ENCODE data around the gene SEC11C. TPM values are rescaled to one million over a fixed set of nuclear protein-coding genes. Genes with fewer than 3 reads are reported as not detected.

SEC11C gene
- 10 to 100 TPM; 19.3 to 36.8 (median 32.6) TPM for total RNA-seq
- 25.3 TPM for polyA plus RNA-seq
- long read RNA-seq, donor 1, transcript SEC11C-204 (6 exons, 1,202 nt): major isoform, 18 of 21 reads
- long read RNA-seq, donor 1, partial matches to known transcripts: 0 of 21 reads
- long read RNA-seq, donor 1, other reads (novel, unspliced or antisense): 2 of 21 reads
- long read RNA-seq, donor 2, transcript SEC11C-204 (6 exons, 1,202 nt): major isoform, 16 of 21 reads
- long read RNA-seq, donor 2, partial matches to known transcripts: 0 of 21 reads
- long read RNA-seq, donor 2, other reads (novel, unspliced or antisense): 2 of 21 reads
- long read RNA-seq, donor 3, transcript SEC11C-204 (6 exons, 1,202 nt): major isoform, 13 of 14 reads
- long read RNA-seq, donor 3, partial matches to known transcripts: 0 of 14 reads
- long read RNA-seq, donor 3, other reads (novel, unspliced or antisense): 1 of 14 reads
- long read RNA-seq, donor 4, transcript SEC11C-204 (6 exons, 1,202 nt): major isoform, 6 of 6 reads
- long read RNA-seq, donor 4, partial matches to known transcripts: 0 of 6 reads
- long read RNA-seq, donor 4, other reads (novel, unspliced or antisense): 0 of 6 reads

DNA sequence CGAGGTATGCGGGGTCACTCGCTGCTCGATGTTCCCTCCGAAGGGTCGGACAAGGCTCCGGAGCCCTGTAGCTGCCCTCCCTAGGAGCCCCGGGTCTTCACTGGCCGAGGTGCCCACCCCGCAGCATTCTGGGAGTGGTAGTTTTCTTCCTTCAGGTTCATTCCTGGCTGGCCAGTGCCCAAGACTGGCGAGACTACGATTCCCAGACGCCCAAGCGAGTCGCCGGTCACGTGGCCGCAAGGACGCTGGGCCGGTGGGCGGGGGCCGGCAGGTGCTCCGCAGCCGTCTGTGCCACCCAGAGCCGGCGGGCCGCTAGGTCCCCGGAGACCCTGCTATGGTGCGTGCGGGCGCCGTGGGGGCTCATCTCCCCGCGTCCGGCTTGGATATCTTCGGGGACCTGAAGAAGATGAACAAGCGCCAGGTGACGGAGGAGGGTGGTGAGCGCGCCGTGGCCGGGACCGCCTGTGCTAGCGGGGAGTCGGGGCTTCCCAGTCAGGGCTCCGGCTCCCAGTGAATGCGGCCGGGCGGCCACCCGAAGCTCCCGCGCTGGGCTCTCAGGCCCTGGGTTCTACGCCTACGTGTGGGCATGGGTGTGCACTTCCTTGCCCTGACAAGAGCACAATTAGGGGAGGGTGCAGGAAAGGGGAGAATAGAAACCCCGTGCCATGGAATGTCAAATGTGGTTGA, at the start of gene SEC11C:
Gene SEC11C, plus strand, starts transcription at position 270 of the 687 bp plus-strand sequence. Its CDS starts 65 bp downstream, at position 335.
- ATAC-seq (peak; percentile 99), DNase-seq (peak; percentile 97 to 99 (median 98))
- peak within 1 kb of the TSS; percentile 71 for H3K4me3 ChIP-seq (ENCODE audit: low read length)
- H3K27me3 ChIP-seq (ENCODE audit: control insufficient read depth, insufficient read depth): no peaks in the 10 kb centered on the region
- H3K27ac ChIP-seq (ENCODE audit: low read length): peak within 1 kb of the TSS; percentile 88
- WGBS: under 1% methylated on average over 55 of the region's 55 CpGs
- intact Hi-C loops (cut with DNase I): no loop called here
- no peaks in the 10 kb centered on the region for H3K9me3 ChIP-seq (ENCODE audit: control insufficient read depth, low read length)
- H3K4me1 ChIP-seq (ENCODE audit: control insufficient read depth, insufficient read depth, low read length): no peaks in the 10 kb centered on the region

DNA sequence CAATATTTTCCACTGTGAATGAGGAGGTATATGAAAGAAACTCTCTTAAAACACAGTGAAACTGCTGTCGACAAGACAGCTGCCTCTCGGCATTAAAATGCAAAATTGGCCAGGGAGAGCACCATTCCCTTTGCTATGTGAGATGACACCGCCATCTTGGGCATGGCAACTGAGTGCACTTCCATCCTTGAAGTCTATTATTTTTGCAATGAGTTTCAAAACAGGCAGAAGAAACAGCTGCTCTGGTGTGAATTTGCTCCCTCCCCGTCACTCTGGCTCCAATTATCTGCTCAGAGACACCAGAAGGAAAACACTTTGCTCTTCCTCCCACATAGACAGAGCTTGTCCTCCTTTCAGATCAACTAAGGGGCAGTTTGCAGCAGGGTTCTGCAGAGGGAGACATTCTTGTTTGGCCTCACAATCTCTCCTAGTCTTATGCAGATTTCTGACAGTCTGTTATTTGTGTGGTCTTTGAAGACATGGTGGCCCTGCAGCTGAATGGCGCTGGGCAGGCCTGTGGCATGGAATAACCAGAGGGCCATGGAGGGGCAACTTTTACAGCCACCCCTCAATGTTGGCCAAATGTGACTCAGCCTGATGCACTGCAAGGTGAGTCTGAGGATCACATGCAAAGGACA, 48.6 kb upstream of the SEC11C start:
- Histone ChIP-seq H3K27ac (ENCODE audit: low read length) (no peak overlapping the region), H3K4me1 (ENCODE audit: control insufficient read depth, insufficient read depth, low read length) (no peaks in the 10 kb centered on the region), H3K9me3 (ENCODE audit: control insufficient read depth, low read length) (no peaks in the 10 kb centered on the region), H3K27me3 (ENCODE audit: control insufficient read depth, insufficient read depth) (no peaks in the 10 kb centered on the region), H3K4me3 (ENCODE audit: low read length) (no peak overlapping the region)
- WGBS: 81% methylated on average over 5 of the region's 5 CpGs
- intact Hi-C loops (cut with DNase I): no loop called here
- DNase-seq: no peak
- ATAC-seq: no peak

DNA sequence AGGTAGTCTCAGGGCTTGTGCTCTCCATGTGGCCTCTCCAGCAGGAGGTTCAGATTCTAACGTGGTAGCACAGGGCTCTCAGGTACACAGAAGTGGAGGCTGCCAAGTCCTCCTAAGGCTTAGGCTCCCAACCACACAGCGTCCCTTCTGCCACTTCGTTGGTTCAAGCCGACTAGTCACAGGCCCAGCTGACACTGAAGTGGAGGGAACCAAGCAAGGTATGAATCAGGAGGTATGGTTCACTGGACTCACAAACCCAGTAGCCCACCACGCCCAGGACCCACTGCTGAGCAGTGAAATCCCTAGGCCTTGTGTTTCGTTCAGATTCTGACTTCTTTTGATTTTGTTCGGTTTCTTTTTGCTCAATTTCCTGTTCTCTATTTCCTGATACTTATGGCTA, 46.0 kb upstream of the SEC11C start:
- Histone ChIP-seq H3K4me1 (ENCODE audit: control insufficient read depth, insufficient read depth, low read length) (no peaks in the 10 kb centered on the region), H3K9me3 (ENCODE audit: control insufficient read depth, low read length) (no peaks in the 10 kb centered on the region), H3K27ac (ENCODE audit: low read length) (no peak overlapping the region), H3K4me3 (ENCODE audit: low read length) (no peak overlapping the region), H3K27me3 (ENCODE audit: control insufficient read depth, insufficient read depth) (no peaks in the 10 kb centered on the region)
- 85% methylated on average over 7 of the region's 7 CpGs for WGBS
- intact Hi-C loops (cut with DNase I): no loop called here
- ATAC-seq: no peak
- DNase-seq: no peak

DNA sequence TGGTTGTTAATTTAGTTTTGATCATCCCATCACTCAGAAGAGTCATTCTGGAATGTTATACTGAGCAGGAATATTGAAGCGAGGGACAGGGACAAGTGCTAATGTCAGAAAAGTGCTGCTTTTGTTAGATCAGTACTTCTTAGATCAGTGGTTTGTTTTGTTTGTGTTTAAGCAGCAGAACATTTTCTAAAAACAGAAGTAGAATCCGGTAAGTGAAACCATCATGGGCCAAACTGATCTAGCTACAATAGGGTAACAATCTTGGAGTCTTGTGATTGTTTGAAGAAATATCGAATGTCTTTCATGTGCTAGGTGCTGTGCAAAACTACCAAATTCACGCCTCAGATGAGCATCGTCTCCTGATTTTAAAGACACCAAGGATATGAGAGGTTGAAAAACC, 45.1 kb upstream of the SEC11C start:
- 92% methylated on average over 5 of the region's 5 CpGs for WGBS
- intact Hi-C loops (cut with DNase I): no loop called here
- Histone ChIP-seq H3K4me1 (ENCODE audit: control insufficient read depth, insufficient read depth, low read length) (no peaks in the 10 kb centered on the region), H3K27ac (ENCODE audit: low read length) (no peak overlapping the region), H3K4me3 (ENCODE audit: low read length) (no peak overlapping the region), H3K9me3 (ENCODE audit: control insufficient read depth, low read length) (no peaks in the 10 kb centered on the region), H3K27me3 (ENCODE audit: control insufficient read depth, insufficient read depth) (no peaks in the 10 kb centered on the region)
- ATAC-seq (no peak), DNase-seq (no peak)

DNA sequence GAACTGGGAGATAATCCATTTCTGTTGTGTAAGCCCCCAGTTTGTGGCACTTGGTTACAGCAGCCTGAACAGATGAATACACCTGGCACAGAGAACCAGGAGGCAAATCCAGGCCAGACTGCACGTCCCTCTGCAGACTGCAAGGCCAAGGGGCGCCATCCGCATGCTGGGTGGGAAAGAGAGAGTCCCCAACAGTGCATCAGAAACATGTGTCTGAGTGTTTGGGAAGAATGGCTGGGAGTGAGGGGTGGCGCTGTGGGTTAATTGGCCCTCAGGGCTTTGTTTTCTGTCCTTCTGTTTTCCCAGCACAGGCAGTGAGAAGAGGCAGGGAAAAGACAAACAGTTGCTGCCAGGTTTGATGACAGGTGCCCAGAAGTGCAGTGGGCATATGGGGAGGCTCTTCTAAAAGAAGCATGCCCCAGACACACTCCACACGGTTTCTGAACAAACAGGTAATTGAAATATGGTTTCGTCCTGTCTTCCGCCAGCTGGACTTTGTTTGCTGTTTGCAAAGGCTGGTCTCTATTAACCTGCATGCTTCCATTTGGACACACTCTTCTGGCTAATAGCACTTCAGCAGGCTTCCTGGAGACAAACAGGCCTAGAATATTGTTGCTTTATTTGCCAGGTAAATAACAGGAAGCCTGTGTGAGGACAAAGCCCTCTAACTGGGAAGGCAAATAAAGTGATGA, 43.4 kb upstream of the SEC11C start:
- 84% methylated on average over 7 of the region's 7 CpGs for WGBS
- Histone ChIP-seq H3K9me3 (ENCODE audit: control insufficient read depth, low read length) (no peaks in the 10 kb centered on the region), H3K4me1 (ENCODE audit: control insufficient read depth, insufficient read depth, low read length) (no peaks in the 10 kb centered on the region), H3K27me3 (ENCODE audit: control insufficient read depth, insufficient read depth) (no peaks in the 10 kb centered on the region), H3K27ac (ENCODE audit: low read length) (no peak overlapping the region), H3K4me3 (ENCODE audit: low read length) (no peak overlapping the region)
- ATAC-seq (no peak), DNase-seq (no peak)
- intact Hi-C loops (cut with DNase I): no loop called here

DNA sequence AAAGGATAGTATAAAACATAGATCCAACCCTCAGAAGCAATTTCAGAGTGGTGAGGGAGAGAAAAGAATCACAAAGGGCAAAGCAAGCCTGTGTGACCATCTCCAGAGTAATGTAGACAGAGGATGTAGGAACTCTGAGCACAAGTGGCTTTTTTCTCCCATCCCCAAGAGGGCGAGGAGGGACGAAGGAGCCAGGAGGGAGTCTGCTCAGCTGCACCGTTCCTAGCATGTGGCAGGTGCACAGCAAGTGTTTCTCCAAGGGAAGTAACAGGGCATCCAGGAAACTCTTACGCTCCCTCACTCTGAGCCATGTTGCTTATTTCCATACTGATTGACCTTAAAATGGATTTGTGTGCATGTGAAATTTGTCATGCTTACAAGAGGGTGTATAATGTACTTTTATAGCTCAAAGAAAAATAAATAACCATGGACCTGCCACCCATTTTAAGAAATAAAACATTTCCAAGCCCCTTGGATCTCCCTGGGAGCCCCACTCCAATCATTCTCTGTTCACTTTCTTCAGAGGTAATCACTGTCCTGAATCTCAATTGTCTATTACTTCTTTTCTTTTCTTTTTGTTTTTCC, 37.8 kb upstream of the SEC11C start:
- Histone ChIP-seq H3K4me1 (ENCODE audit: control insufficient read depth, insufficient read depth, low read length) (no peaks in the 10 kb centered on the region), H3K27me3 (ENCODE audit: control insufficient read depth, insufficient read depth) (no peaks in the 10 kb centered on the region), H3K9me3 (ENCODE audit: control insufficient read depth, low read length) (no peaks in the 10 kb centered on the region), H3K27ac (ENCODE audit: low read length) (no peak overlapping the region), H3K4me3 (ENCODE audit: low read length) (no peak overlapping the region)
- 34% methylated on average over 4 of the region's 4 CpGs for WGBS
- intact Hi-C loops (cut with DNase I): no loop called here
- DNase-seq (no peak), ATAC-seq (no peak)

DNA sequence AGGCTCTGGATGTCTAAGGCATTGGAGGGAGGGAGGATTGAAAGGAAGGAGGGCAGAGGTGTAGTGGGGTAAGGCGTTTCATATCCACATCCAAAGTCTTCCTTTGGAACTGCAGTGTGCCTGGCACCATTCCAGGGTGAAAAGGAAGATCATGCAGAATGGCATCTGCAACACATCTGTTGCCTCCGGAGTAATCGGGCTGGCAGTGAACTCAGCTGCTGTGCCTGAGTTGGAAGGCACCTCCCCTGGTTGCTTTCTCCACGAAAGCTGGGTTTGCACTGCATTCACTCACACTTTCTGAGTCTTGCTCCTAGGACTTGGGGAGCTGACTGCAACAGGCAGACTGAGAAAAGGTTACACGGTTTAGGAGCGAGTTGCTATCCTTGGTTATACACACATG, 30.3 kb upstream of the SEC11C start:
- DNase-seq (no peak), ATAC-seq (no peak)
- WGBS: 37% methylated on average over 6 of the region's 6 CpGs
- intact Hi-C loops (cut with DNase I): no loop called here
- Histone ChIP-seq H3K27me3 (ENCODE audit: control insufficient read depth, insufficient read depth) (peaks cover 4% of the 10 kb centered on the region), H3K27ac (ENCODE audit: low read length) (no peak overlapping the region), H3K9me3 (ENCODE audit: control insufficient read depth, low read length) (no peaks in the 10 kb centered on the region), H3K4me3 (ENCODE audit: low read length) (no peak overlapping the region), H3K4me1 (ENCODE audit: control insufficient read depth, insufficient read depth, low read length) (no peaks in the 10 kb centered on the region)

DNA sequence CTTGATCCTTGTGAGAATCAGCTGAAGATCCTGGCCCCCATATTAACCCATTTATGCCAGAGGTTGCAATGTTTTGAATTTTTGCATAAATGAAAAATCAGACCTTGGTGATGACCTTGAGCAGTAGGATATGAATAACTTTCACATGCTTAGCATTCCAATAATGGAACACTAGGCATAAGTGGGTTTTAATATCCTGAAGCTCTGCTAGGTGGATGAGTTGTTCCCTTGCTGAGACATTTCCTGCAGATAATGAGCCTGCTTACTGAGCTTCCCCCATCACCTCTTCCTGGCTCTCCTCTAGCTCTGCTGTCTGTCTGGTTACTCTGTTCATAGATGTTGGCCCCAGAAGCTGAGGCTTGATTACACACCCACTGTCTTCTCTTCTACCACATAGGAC, 25.5 kb upstream of the SEC11C start:
- ATAC-seq: no peak
- no peak overlapping the region for H3K27ac ChIP-seq (ENCODE audit: low read length)
- H3K4me1 ChIP-seq (ENCODE audit: control insufficient read depth, insufficient read depth, low read length): no peaks in the 10 kb centered on the region
- peaks cover 4% of the 10 kb centered on the region for H3K27me3 ChIP-seq (ENCODE audit: control insufficient read depth, insufficient read depth)
- no peak for DNase-seq
- no peak overlapping the region for H3K4me3 ChIP-seq (ENCODE audit: low read length)
- H3K9me3 ChIP-seq (ENCODE audit: control insufficient read depth, low read length): no peaks in the 10 kb centered on the region
- intact Hi-C loops (cut with DNase I): no loop called here

DNA sequence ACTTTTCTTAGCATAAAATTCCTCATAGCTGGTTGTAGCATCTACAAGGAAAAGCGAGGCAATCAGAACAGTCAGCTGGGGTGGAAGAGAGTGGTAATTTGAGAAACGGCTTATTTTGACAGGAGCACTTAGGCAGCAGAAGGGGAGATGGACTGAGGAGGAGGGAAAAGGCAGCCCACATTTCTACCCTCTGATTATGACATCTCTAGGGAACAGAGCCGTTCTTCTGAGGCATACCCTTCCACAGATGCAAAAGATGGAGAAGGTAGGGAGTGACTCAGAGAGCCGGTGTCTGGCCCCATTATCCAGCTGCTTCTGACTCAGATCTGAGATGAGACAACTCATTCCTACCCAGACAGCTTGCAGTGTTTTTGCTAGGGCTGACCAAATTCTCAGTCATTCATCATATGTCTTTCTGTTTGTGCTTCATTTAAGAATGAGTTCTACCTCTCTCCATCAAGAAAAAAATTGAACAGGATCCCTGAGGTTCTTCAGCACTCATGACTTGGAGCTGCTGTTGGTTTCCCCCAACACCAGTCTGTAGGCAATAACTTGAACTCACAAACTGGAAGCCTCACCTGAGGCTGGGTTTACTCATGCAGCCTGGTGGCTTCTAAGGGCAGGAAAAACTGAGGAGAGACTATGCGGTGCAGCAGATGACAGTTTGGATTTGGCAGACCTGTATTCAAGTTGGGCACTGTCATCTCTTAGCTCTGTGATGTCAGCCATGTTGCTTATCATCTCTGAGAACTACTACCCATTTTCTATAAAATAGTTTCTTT, 15.9 kb upstream of the SEC11C start:
- H3K27ac ChIP-seq (ENCODE audit: low read length): no peak overlapping the region
- H3K4me1 ChIP-seq (ENCODE audit: control insufficient read depth, insufficient read depth, low read length): no peaks in the 10 kb centered on the region
- no peak overlapping the region for H3K4me3 ChIP-seq (ENCODE audit: low read length)
- DNase-seq (no peak), ATAC-seq (no peak)
- 49% methylated on average over 5 of the region's 5 CpGs for WGBS
- no peaks in the 10 kb centered on the region for H3K9me3 ChIP-seq (ENCODE audit: control insufficient read depth, low read length)
- intact Hi-C loops (cut with DNase I): no loop called here
- H3K27me3 ChIP-seq (ENCODE audit: control insufficient read depth, insufficient read depth): peaks cover 4% of the 10 kb centered on the region

DNA sequence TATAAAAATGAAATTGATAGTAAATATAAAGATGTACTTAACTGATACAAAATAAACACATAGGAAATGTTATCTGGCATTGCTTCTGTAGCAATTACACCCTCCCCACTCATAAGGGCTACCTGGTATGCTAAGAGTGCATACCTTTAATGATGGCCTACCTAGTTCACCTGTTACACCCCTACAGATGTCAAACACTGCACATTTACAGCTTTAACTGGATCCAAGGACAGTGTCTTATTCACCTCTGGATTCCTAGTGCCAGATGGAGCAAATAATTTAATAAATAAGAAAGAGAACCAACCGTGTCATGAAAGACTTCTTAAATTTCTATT, 15.3 kb upstream of the SEC11C start:
- Histone ChIP-seq H3K9me3 (ENCODE audit: control insufficient read depth, low read length) (no peaks in the 10 kb centered on the region), H3K4me3 (ENCODE audit: low read length) (no peak overlapping the region), H3K27me3 (ENCODE audit: control insufficient read depth, insufficient read depth) (peaks cover 4% of the 10 kb centered on the region), H3K4me1 (ENCODE audit: control insufficient read depth, insufficient read depth, low read length) (no peaks in the 10 kb centered on the region), H3K27ac (ENCODE audit: low read length) (no peak overlapping the region)
- DNase-seq (no peak), ATAC-seq (no peak)
- 71% methylated on average over 1 of the region's 1 CpG for WGBS
- intact Hi-C loops (cut with DNase I): no loop called here
